GM12875 (cell line): Measurements from ENCODE around the gene RNGTT.
"Not testable (repeated sequence)": the region's sequence is repeated elsewhere in the genome, so short reads cannot be mapped to it uniquely, and the experiment has no call there.

ENCODE experiments used
- H3K4me3 ChIP-seq: one replicate; pipeline ENCODE4 v1.5.1; 2011; ENCODE audit warnings: low read depth, low read length, control low read depth
- CTCF ChIP-seq: IDR thresholded peaks from 2 replicates; pipeline ENCODE4 v1.5.1; 2011; ENCODE audit warnings: low read depth, mild to moderate bottlenecking, control low read depth, inconsistent platforms, low read length, moderate library complexity, borderline replicate concordance; ENCODE audit not compliant: insufficient read depth

RNGTT gene

GRCh38 chr6:88741939-88742338, 221.5 kb downstream of the RNGTT start:
- no peak for TF ChIP-seq CTCF
- H3K4me3 ChIP-seq: no peak overlapping the region

GRCh38 chr6:88741071-88741470, 222.3 kb downstream of the RNGTT start:
- H3K4me3 ChIP-seq: no peak overlapping the region
- no peak for TF ChIP-seq CTCF

- H3K4me3 ChIP-seq: no peak overlapping the region
- TF ChIP-seq CTCF: no peak
Observed at GRCh38 chr6:88734544-88734943, 228.9 kb downstream of the RNGTT start.

- H3K4me3 ChIP-seq: no peak overlapping the region
- no peak for TF ChIP-seq CTCF
Observed at GRCh38 chr6:88730611-88731011, 232.8 kb downstream of the RNGTT start.

- no peak overlapping the region for H3K4me3 ChIP-seq
- TF ChIP-seq CTCF: no peak
Observed at GRCh38 chr6:88728756-88729155, 234.7 kb downstream of the RNGTT start.

GRCh38 chr6:88726409-88726808, 237.0 kb downstream of the RNGTT start:
- H3K4me3 ChIP-seq: not testable (repeated sequence)

GRCh38 chr6:88725111-88725975, 238.1 kb downstream of the RNGTT start:
- no peak overlapping the region for H3K4me3 ChIP-seq
- TF ChIP-seq CTCF: no peak
